Activated CD4-positive, alpha-beta T cell treated with anti-CD3 and anti-CD28 coated beads for 4 hours (primary cell): ENCODE measurements around the gene HAUS8.
A peak's percentile ranks its signal among the peaks of the same experiment; 100 is the strongest.
"Not testable (repeated sequence)": the region's sequence is repeated elsewhere in the genome, so short reads cannot be mapped to it uniquely, and the experiment has no call there.

Experiments
- DNase-seq, 2 donors: peaks; one replicate each; pipeline ENCODE4 v3.0.0-alpha.2; 2020

HAUS8 gene

GRCh38 chr19:17075035-17075863 lies at the start of gene HAUS8, which contains the start of gene MYO9B:
Gene HAUS8, minus strand, starts transcription at chr19:17075452. Its CDS starts 30 bp downstream, at chr19:17075422.
Gene MYO9B, plus strand, starts transcription at chr19:17075777. Its CDS starts 25,941 bp downstream, at chr19:17101718.
- DNase-seq: peak; percentile 99 to 100

- DNase-seq: no peak
Observed at GRCh38 chr19:17124025-17124424, 48.8 kb upstream of the HAUS8 start.

- DNase-seq: no peak
Observed at GRCh38 chr19:17123041-17123440, 47.8 kb upstream of the HAUS8 start.

GRCh38 chr19:17121736-17122293 lies 46.6 kb upstream of the HAUS8 start:
- DNase-seq: no peak

GRCh38 chr19:17118957-17119356 lies 43.7 kb upstream of the HAUS8 start:
- no peak for DNase-seq

- DNase-seq: no peak
Observed at GRCh38 chr19:17116996-17117702, 41.9 kb upstream of the HAUS8 start.

- DNase-seq: no peak
Observed at GRCh38 chr19:17114414-17114831, 39.2 kb upstream of the HAUS8 start.

- no peak for DNase-seq
Observed at GRCh38 chr19:17113127-17113785, 38.0 kb upstream of the HAUS8 start.

GRCh38 chr19:17112700-17113099 lies 37.4 kb upstream of the HAUS8 start:
- DNase-seq: no peak

GRCh38 chr19:17112271-17112670 lies 37.0 kb upstream of the HAUS8 start:
- no peak for DNase-seq

- DNase-seq: no peak
Observed at GRCh38 chr19:17111766-17112165, 36.5 kb upstream of the HAUS8 start.

GRCh38 chr19:17110599-17110966 lies 35.3 kb upstream of the HAUS8 start:
- no peak for DNase-seq

GRCh38 chr19:17109962-17110598 lies 34.8 kb upstream of the HAUS8 start:
- no peak for DNase-seq

- no peak for DNase-seq
Observed at GRCh38 chr19:17109300-17109699, 34.0 kb upstream of the HAUS8 start.

GRCh38 chr19:17108453-17108784 lies 33.2 kb upstream of the HAUS8 start:
- no peak for DNase-seq

- DNase-seq: no peak
Observed at GRCh38 chr19:17107546-17108452, 32.5 kb upstream of the HAUS8 start.

- not testable (repeated sequence) for DNase-seq
Observed at GRCh38 chr19:17106964-17107363, 31.7 kb upstream of the HAUS8 start.

GRCh38 chr19:17105556-17105955 lies 30.3 kb upstream of the HAUS8 start:
- DNase-seq: no peak

GRCh38 chr19:17104679-17105078 lies 29.4 kb upstream of the HAUS8 start:
- no peak for DNase-seq

- no peak for DNase-seq
Observed at GRCh38 chr19:17103177-17103576, 27.9 kb upstream of the HAUS8 start.

- no peak for DNase-seq
Observed at GRCh38 chr19:17101686-17102628, 26.7 kb upstream of the HAUS8 start.
